Endothelial cell (in vitro differentiated cells): ENCODE data around the gene CLDN18. TPM values are rescaled to one million over a fixed set of nuclear protein-coding genes. Genes with fewer than 3 reads are reported as not detected.

Experiments
- DNase-seq: peaks from one replicate; pipeline ENCODE4 v3.0.0; 2021; ENCODE audit warnings: low spot score
- H3K27ac Mint-ChIP-seq: one replicate; pipeline ENCODE4 v1.8.0; 2021; ENCODE audit warnings: mixed read lengths, inconsistent platforms; ENCODE audit not compliant: unreplicated experiment
- H3K27me3 Mint-ChIP-seq: one replicate; pipeline ENCODE4 v1.8.0; 2021; ENCODE audit warnings: mild to moderate bottlenecking, moderate library complexity, mixed read lengths, inconsistent platforms; ENCODE audit not compliant: unreplicated experiment
- H3K36me3 Mint-ChIP-seq: one replicate; pipeline ENCODE4 v1.8.0; 2021; ENCODE audit warnings: mild to moderate bottlenecking, low read depth, mixed read lengths, inconsistent platforms; ENCODE audit not compliant: unreplicated experiment
- H3K4me1 Mint-ChIP-seq: one replicate; pipeline ENCODE4 v1.8.0; 2021; ENCODE audit warnings: mild to moderate bottlenecking, mixed read lengths, inconsistent platforms; ENCODE audit not compliant: unreplicated experiment
- H3K4me3 Mint-ChIP-seq: one replicate; pipeline ENCODE4 v1.8.0; 2021; ENCODE audit warnings: mild to moderate bottlenecking, mixed read lengths, inconsistent platforms; ENCODE audit not compliant: unreplicated experiment
- H3K9me3 Mint-ChIP-seq: one replicate; pipeline ENCODE4 v1.8.0; 2021; ENCODE audit warnings: mixed read lengths, inconsistent platforms; ENCODE audit not compliant: unreplicated experiment
- CTCF ChIP-seq: fragments of 200-600 bp; sonication (generic); IDR thresholded peaks from one replicate; pipeline ENCODE4 v1.5.0; 2021; ENCODE audit warnings: antibody characterized with exemption; ENCODE audit not compliant: unreplicated experiment
- total RNA-seq: library from RNA; stranded (reverse); fragmentation: NEBNext Ultra II Directional; extraction: Animal tissue kit (Norgen Biotek cat#: 25700); gene quantifications from one replicate; pipeline ENCODE4 v1.2.1, GENCODE V29; 2021; ENCODE audit not compliant: unreplicated experiment

The CLDN18 gene
- total RNA-seq, 1 donor from 2014 or later = not detected

- Mint-ChIP-seq H3K4me3 (no peak overlapping the region), H3K4me1 (peaks cover 11% of the 10 kb centered on the region), H3K36me3 (peaks cover 12% of the 10 kb centered on the region), H3K27me3 (no peaks in the 10 kb centered on the region), H3K27ac (no peak overlapping the region), H3K9me3 (no peaks in the 10 kb centered on the region)
- TF ChIP-seq CTCF = no peak
- no peak for DNase-seq
These were observed 69.9 kb downstream of the CLDN18 start for GRCh38 chr3:138079901-138080300.

GRCh38 chr3:138081371-138082084, 71.6 kb downstream of the CLDN18 start:
- Mint-ChIP-seq H3K9me3 (no peaks in the 10 kb centered on the region), H3K27me3 (no peaks in the 10 kb centered on the region), H3K4me1 (peaks cover 11% of the 10 kb centered on the region), H3K4me3 (no peak overlapping the region), H3K36me3 (peaks cover 15% of the 10 kb centered on the region), H3K27ac (no peak overlapping the region)
- TF ChIP-seq CTCF = no peak
- no peak for DNase-seq

- H3K27ac Mint-ChIP-seq = peak overlapping the region; percentile 38
- no peak overlapping the region for H3K4me3 Mint-ChIP-seq
- H3K4me1 Mint-ChIP-seq = peaks cover 11% of the 10 kb centered on the region
- peaks cover 17% of the 10 kb centered on the region for H3K36me3 Mint-ChIP-seq
- no peaks in the 10 kb centered on the region for H3K9me3 Mint-ChIP-seq
- H3K27me3 Mint-ChIP-seq = no peaks in the 10 kb centered on the region
- TF ChIP-seq CTCF = no peak
- no peak for DNase-seq
These were observed 72.4 kb downstream of the CLDN18 start for GRCh38 chr3:138082085-138082991.

GRCh38 chr3:138082992-138083386, 73.0 kb downstream of the CLDN18 start:
- H3K27me3 Mint-ChIP-seq = no peaks in the 10 kb centered on the region
- no peak overlapping the region for H3K27ac Mint-ChIP-seq
- H3K9me3 Mint-ChIP-seq = no peaks in the 10 kb centered on the region
- peaks cover 21% of the 10 kb centered on the region for H3K36me3 Mint-ChIP-seq
- no peak overlapping the region for H3K4me3 Mint-ChIP-seq
- peaks cover 11% of the 10 kb centered on the region for H3K4me1 Mint-ChIP-seq
- DNase-seq = no peak
- no peak for TF ChIP-seq CTCF

Other genes starting within 250 kb of the CLDN18 start
- gene SOX14, start 245.8 kb upstream of the CLDN18 start, total RNA-seq = 19.7 TPM
- 7.7 TPM for gene DZIP1L, start 105.4 kb downstream of the CLDN18 start, total RNA-seq
- not detected for gene A4GNT, start 122.2 kb downstream of the CLDN18 start, total RNA-seq
- gene DBR1, start 164.8 kb downstream of the CLDN18 start, total RNA-seq = 15.7 TPM
- gene ARMC8, start 177.1 kb downstream of the CLDN18 start, total RNA-seq = 39.6 TPM